CD4-positive, alpha-beta T cell (primary cell): ENCODE data around the gene CHI3L1. TPM values are rescaled to one million over a fixed set of nuclear protein-coding genes. Genes with fewer than 3 reads are reported as not detected.

Experiments
- ATAC-seq: fragments of 200-7000 bp; cut with Tn5 transposase; one replicate; pipeline ENCODE4 v1.10.0; 2022; ENCODE audit warnings: mild to moderate bottlenecking; ENCODE audit not compliant: poor library complexity
- CTCF ChIA-PET: fragments of 350-600 bp; sonication (Branson Sonifier 250); formaldehyde crosslinking; loops from one replicate; lab custom pipeline; 2021; ENCODE audit warnings: antibody characterized with exemption, inconsistent platforms; lab: Charles Lee
- POLR2A ChIA-PET: fragments of 350-600 bp; sonication (Branson Sonifier 250); formaldehyde crosslinking; loops from one replicate; lab custom pipeline; 2021; ENCODE audit warnings: antibody characterized with exemption, inconsistent platforms; lab: Charles Lee
- DNase-seq, 14 experiments: peaks; one replicate each; pipeline ENCODE4 v3.0.0-alpha.2; 2013 to 2020; ENCODE audit warnings: mixed read lengths in 2 of 14
- H3K27ac ChIP-seq, 2 donors: one replicate each; pipeline versions ENCODE4 v1.5.1 to v1.7.0; 2013; ENCODE audit warnings: low read length in 2 of 2, low read depth in 1 of 2, mild to moderate bottlenecking in 1 of 2
- H3K27me3 ChIP-seq, 2 experiments: 1 replicate in 1 of 2; 2 replicates in 1 of 2; pipeline versions ENCODE4 v1.6.1 to v1.7.0; 2013; ENCODE audit warnings: low read length in 2 of 2, control low read depth in 1 of 2, mild to moderate bottlenecking in 1 of 2, moderate library complexity in 1 of 2; ENCODE audit not compliant: insufficient read depth in 2 of 2, control insufficient read depth in 1 of 2
- H3K36me3 ChIP-seq: one replicate; pipeline ENCODE4 v1.6.1; 2013; ENCODE audit warnings: low read length, control low read depth; ENCODE audit not compliant: insufficient read depth
- H3K4me1 ChIP-seq: one replicate; pipeline ENCODE4 v1.6.1; 2013; ENCODE audit warnings: low read length, control low read depth; ENCODE audit not compliant: insufficient read depth
- H3K4me3 ChIP-seq: one replicate; pipeline ENCODE4 v1.5.1; 2013; ENCODE audit warnings: mild to moderate bottlenecking, low read length, moderate library complexity
- H3K9me3 ChIP-seq, 2 experiments: 1 replicate in 1 of 2; 2 replicates in 1 of 2; pipeline versions ENCODE4 v1.6.1 to v1.7.0; 2013; ENCODE audit warnings: low read length in 2 of 2, mild to moderate bottlenecking in 2 of 2, control low read depth in 1 of 2, moderate library complexity in 1 of 2; ENCODE audit not compliant: control insufficient read depth in 1 of 2, insufficient read depth in 1 of 2
- H3K27ac Mint-ChIP-seq: one replicate; pipeline ENCODE4 v1.8.0; 2020; ENCODE audit warnings: mixed read lengths
- H3K27me3 Mint-ChIP-seq: one replicate; pipeline ENCODE4 v1.8.0; 2021; ENCODE audit warnings: mixed read lengths
- H3K36me3 Mint-ChIP-seq: one replicate; pipeline ENCODE4 v1.8.0; 2021; ENCODE audit warnings: low read depth, mixed read lengths
- H3K4me1 Mint-ChIP-seq: one replicate; pipeline ENCODE4 v1.8.0; 2021; ENCODE audit warnings: low read depth, mixed read lengths
- H3K4me3 Mint-ChIP-seq: one replicate; pipeline ENCODE4 v1.8.0; 2020; ENCODE audit warnings: mild to moderate bottlenecking, mixed read lengths
- H3K9me3 Mint-ChIP-seq: one replicate; pipeline ENCODE4 v1.8.0; 2020; ENCODE audit warnings: mixed read lengths
- CTCF ChIP-seq: fragments of 200-600 bp; IDR thresholded peaks from one replicate; pipeline ENCODE4 v1.8.0; 2022; ENCODE audit warnings: antibody characterized with exemption, mild to moderate bottlenecking
- intact Hi-C, 2 experiments: fragments of 100-400 bp; cut with DNase I in 1 of 2; cut with micrococcal nuclease in 1 of 2; formaldehyde crosslinking; loops; one replicate each; pipeline versions ENCODE4 v1.15.1 to v1.9.0; 2023 to 2025; cut with DNase I, micrococcal nuclease
- total RNA-seq, 174 experiments: library from RNA in 2 of 174; stranded (reverse) in 2 of 174; gene quantifications; one replicate each; pipeline ENCODE4 v1.2.3 and lab custom pipeline; 2021 to 2026

The CHI3L1 gene
- total RNA-seq, 2 experiments from 2014 or later: not detected

- Mint-ChIP-seq H3K36me3 (no peaks in the 10 kb centered on the region), H3K27ac (no peak overlapping the region), H3K4me3 (no peak overlapping the region), H3K9me3 (no peaks in the 10 kb centered on the region), H3K4me1 (no peaks in the 10 kb centered on the region), H3K27me3 (no peaks in the 10 kb centered on the region)
- intact Hi-C loops: no loop called here
- no peak overlapping the region for H3K27ac ChIP-seq
- ATAC-seq (no peak), DNase-seq (no peak)
- H3K4me1 ChIP-seq: no peaks in the 10 kb centered on the region
- peaks cover 0 to 2% of the 10 kb centered on the region in 2 experiments for H3K27me3 ChIP-seq
- H3K36me3 ChIP-seq: no peaks in the 10 kb centered on the region
- no peak overlapping the region for H3K4me3 ChIP-seq
- POLR2A ChIA-PET: no interaction called here
- no peak for TF ChIP-seq CTCF
- peaks cover 0 to 7% of the 10 kb centered on the region in 2 experiments for H3K9me3 ChIP-seq
- CTCF ChIA-PET: no interaction called here
Observed at GRCh38 chr1:203147376-203147775, 39.1 kb downstream of the CHI3L1 start.

GRCh38 chr1:203146537-203146936 is 40.0 kb downstream of the CHI3L1 start:
- H3K9me3 Mint-ChIP-seq: no peaks in the 10 kb centered on the region
- Histone ChIP-seq H3K9me3 (peaks cover 0 to 7% of the 10 kb centered on the region in 2 experiments), H3K4me1 (no peaks in the 10 kb centered on the region), H3K36me3 (no peaks in the 10 kb centered on the region), H3K27ac (no peak overlapping the region), H3K27me3 (peaks cover 0 to 2% of the 10 kb centered on the region in 2 experiments), H3K4me3 (no peak overlapping the region)
- POLR2A ChIA-PET: interaction anchor here (0.6 kb wide), 1 partner anchor 105 kb away, joined by 4 read pairs; no protein-coding TSS in a partner anchor
- no peak for TF ChIP-seq CTCF
- DNase-seq (no peak), ATAC-seq (no peak)
- no peaks in the 10 kb centered on the region for H3K36me3 Mint-ChIP-seq
- peaks cover 6% of the 10 kb centered on the region for H3K27me3 Mint-ChIP-seq
- H3K27ac Mint-ChIP-seq: no peak overlapping the region
- H3K4me1 Mint-ChIP-seq: no peaks in the 10 kb centered on the region
- intact Hi-C loops: no loop called here
- CTCF ChIA-PET: no interaction called here
- no peak overlapping the region for H3K4me3 Mint-ChIP-seq

GRCh38 chr1:203146042-203146369 is 40.5 kb downstream of the CHI3L1 start:
- CTCF ChIA-PET: no interaction called here
- H3K4me1 Mint-ChIP-seq: no peaks in the 10 kb centered on the region
- no peak overlapping the region for H3K27ac ChIP-seq

More at GRCh38 chr1:203146042-203146369, 40.5 kb downstream of the CHI3L1 start:
- H3K4me3 Mint-ChIP-seq: no peak overlapping the region
- ATAC-seq (no peak), DNase-seq (no peak)
- Histone ChIP-seq H3K4me3 (no peak overlapping the region), H3K36me3 (no peaks in the 10 kb centered on the region), H3K27me3 (peaks cover 0 to 2% of the 10 kb centered on the region in 2 experiments), H3K9me3 (peaks cover 0 to 7% of the 10 kb centered on the region in 2 experiments), H3K4me1 (no peaks in the 10 kb centered on the region)
- peaks cover 6% of the 10 kb centered on the region for H3K27me3 Mint-ChIP-seq
- POLR2A ChIA-PET: no interaction called here
- no peaks in the 10 kb centered on the region for H3K36me3 Mint-ChIP-seq
- no peak overlapping the region for H3K27ac Mint-ChIP-seq
- no peak for TF ChIP-seq CTCF
- intact Hi-C loops: no loop called here
- H3K9me3 Mint-ChIP-seq: no peaks in the 10 kb centered on the region
